Esophagus (tissue), 2 donors: ENCODE results near the gene PAM. TPM values are rescaled to one million over a fixed set of nuclear protein-coding genes. Genes with fewer than 3 reads are reported as not detected.

Experiments used
- H3K27ac ChIP-seq, 2 donors: one replicate each; pipeline ENCODE4 v1.5.1; 2013; ENCODE audit warnings: low read depth in 2 of 2, mild to moderate bottlenecking in 2 of 2, inconsistent platforms in 1 of 2, low read length in 1 of 2, moderate library complexity in 1 of 2
- H3K27me3 ChIP-seq, 2 donors: one replicate each; pipeline ENCODE4 v1.6.1; 2013; ENCODE audit warnings: low read length in 2 of 2, control low read depth in 1 of 2, mild to moderate bottlenecking in 1 of 2; ENCODE audit not compliant: insufficient read depth in 2 of 2, control insufficient read depth in 1 of 2
- H3K36me3 ChIP-seq, 2 donors: one replicate each; pipeline ENCODE4 v1.6.1; 2013; ENCODE audit warnings: low read length in 1 of 2; ENCODE audit not compliant: control insufficient read depth in 2 of 2, insufficient read depth in 2 of 2
- H3K4me1 ChIP-seq, 2 donors: one replicate each; pipeline ENCODE4 v1.6.1; 2013; ENCODE audit warnings: low read length in 1 of 2; ENCODE audit not compliant: control insufficient read depth in 2 of 2, insufficient read depth in 2 of 2
- H3K4me3 ChIP-seq, 2 donors: one replicate each; pipeline ENCODE4 v1.5.1; 2013; ENCODE audit warnings: low read length in 2 of 2, mild to moderate bottlenecking in 2 of 2, low read depth in 1 of 2, moderate library complexity in 1 of 2
- H3K9me3 ChIP-seq, 2 donors: one replicate each; pipeline ENCODE4 v1.6.1; 2013; ENCODE audit warnings: mild to moderate bottlenecking in 2 of 2, low read depth in 1 of 2, low read length in 1 of 2, moderate library complexity in 1 of 2; ENCODE audit not compliant: control insufficient read depth in 2 of 2, insufficient read depth in 1 of 2
- WGBS, 2 donors: extraction: QIAGEN DNeasy Blood & Tissue Kit; methylation state at CpG; one replicate each; pipeline ENCODE4 v1.1.7; 2013; 5-methylcytosine and 5-hydroxymethylcytosine counted together
- polyA plus RNA-seq, 2 donors: library from polyadenylated mRNA; stranded (reverse); fragments of 200-250 nt; gene quantifications; one replicate each; pipeline ENCODE4 v1.2.3, GENCODE V29; 2013
- donor health status: healthy with polysubstance abuse.
- donor health status: Bipolar disorder and iron deficiency.

PAM gene
- polyA plus RNA-seq, 2 donors = 23.8 to 30.9 TPM

DNA sequence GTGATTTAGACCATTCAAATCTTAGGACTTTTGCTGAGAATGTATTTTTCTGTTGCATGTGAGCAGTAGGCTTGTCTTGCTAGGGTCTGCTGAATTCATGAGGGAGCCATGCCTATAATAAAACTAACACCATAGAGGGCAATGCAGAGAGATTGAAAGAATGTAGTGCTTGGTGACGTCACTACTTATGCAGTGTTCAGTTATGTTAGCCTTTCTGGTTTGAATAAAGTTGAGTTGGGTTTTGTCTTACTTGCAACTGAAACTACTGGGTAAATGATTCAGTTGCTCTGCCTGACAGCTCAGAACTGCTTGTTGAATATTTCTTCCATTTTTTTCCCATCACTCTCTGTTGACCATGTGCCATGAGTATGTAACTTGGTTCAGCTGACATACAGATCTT is 114.1 kb downstream of the PAM start:
- no peak overlapping the region for H3K4me3 ChIP-seq
- no peaks in the 10 kb centered on the region for H3K36me3 ChIP-seq
- no peaks in the 10 kb centered on the region for H3K27me3 ChIP-seq
- 92 to 97% methylated on average over 1 of the region's 1 CpG for WGBS, 2 donors
- no peaks in the 10 kb centered on the region for H3K4me1 ChIP-seq
- H3K9me3 ChIP-seq = no peaks in the 10 kb centered on the region
- no peak overlapping the region for H3K27ac ChIP-seq

DNA sequence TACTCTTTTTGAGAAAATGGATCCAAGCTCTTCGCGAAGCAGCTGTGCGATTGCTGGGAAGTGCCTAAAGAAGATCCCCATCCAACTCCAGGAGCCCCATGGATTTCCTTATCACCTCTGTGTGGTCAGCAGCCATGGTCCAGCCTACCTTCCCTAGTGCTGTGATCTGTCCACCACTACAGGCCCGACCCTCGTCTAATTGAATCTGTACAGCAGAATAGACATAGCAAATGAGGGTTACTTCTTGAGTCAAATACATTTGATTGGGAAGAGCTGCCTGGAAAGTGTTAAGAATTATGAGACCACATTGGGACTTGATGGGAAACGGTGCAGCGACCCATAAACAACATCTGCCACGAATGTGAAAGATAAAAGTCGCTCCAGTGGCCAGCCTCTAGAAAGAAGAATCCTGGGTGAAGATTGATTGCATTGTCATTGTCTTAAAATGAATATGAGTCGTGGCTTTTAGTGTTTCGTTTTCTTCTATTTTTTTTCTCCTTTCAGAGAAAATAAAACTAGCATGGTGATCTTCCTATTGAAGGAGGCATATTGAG is 118.4 kb downstream of the PAM start:
- Histone ChIP-seq H3K27me3 (no peaks in the 10 kb centered on the region), H3K36me3 (no peaks in the 10 kb centered on the region), H3K4me3 (no peak overlapping the region), H3K27ac (no peak overlapping the region), H3K9me3 (no peaks in the 10 kb centered on the region), H3K4me1 (no peaks in the 10 kb centered on the region)
- 90% methylated on average over 11 of the region's 11 CpGs for WGBS, 2 donors

DNA sequence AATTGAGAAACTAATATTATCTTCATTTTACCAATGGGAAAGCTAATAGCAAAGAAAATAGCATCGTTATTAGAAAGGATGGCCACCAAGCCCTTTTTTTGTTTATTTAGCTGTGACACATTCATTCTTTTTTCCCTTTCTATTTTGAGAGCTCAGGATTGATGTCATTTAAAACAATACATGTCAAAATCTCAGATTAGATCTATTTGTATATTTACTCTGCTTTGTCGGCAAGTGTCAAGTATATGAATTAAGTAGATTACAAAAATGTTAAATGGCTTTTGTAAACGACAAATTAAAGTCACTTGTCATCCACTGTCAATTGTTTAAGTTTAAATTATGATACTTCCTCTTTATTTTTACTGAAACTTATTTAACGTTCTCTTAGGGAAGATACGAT is 118.9 kb downstream of the PAM start:
- WGBS, 2 donors = 60 to 71% methylated on average over 5 of the region's 5 CpGs
- Histone ChIP-seq H3K27ac (no peak overlapping the region), H3K36me3 (no peaks in the 10 kb centered on the region), H3K4me3 (no peak overlapping the region), H3K9me3 (no peaks in the 10 kb centered on the region), H3K27me3 (no peaks in the 10 kb centered on the region), H3K4me1 (no peaks in the 10 kb centered on the region)

DNA sequence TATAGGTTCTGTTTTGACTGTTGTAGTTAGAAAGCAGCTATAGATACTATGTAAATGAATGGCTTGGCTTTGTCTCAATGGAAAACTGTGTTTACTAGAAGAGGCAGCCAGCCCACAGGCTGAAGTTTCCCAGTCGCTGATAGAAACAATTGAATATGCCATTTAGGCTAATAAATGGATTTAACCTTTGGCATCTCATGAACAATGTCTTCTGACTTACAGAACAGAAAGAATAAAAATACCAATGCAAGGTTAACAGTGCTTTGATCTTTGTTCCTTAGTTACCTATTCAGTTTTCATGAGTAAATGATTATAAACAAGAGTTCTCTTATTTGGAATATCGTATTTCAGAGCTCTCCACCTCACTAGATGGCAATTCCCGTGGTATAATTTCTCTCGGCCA is 120.6 kb downstream of the PAM start:
- Histone ChIP-seq H3K9me3 (no peaks in the 10 kb centered on the region), H3K27me3 (no peaks in the 10 kb centered on the region), H3K4me1 (no peaks in the 10 kb centered on the region), H3K27ac (no peak overlapping the region), H3K36me3 (no peaks in the 10 kb centered on the region), H3K4me3 (no peak overlapping the region)
- 57 to 64% methylated on average over 4 of the region's 4 CpGs for WGBS, 2 donors

DNA sequence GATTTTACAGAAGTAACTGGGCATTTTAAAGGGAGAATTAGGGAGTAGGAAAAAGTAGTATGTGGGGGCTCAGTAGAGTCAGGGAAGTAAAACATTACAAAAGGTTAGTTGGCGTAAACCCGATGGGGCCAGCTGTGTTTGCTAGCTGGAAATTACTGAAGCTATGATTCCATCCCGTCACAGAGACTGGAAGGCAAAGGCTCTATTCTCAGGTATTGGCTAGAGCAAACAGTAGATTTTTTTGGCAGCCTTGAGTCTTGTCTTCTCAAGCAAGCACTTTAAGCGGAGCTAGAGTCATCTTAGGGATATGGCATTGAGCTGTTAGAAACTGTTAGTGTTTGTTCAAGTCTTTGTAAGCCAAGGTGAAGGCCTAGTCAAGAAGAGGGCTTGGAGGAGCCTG is 121.5 kb downstream of the PAM start:
- Histone ChIP-seq H3K9me3 (no peaks in the 10 kb centered on the region), H3K4me3 (no peak overlapping the region), H3K27ac (no peak overlapping the region), H3K27me3 (no peaks in the 10 kb centered on the region), H3K4me1 (no peaks in the 10 kb centered on the region), H3K36me3 (no peaks in the 10 kb centered on the region)
- 91 to 93% methylated on average over 4 of the region's 4 CpGs for WGBS, 2 donors

DNA sequence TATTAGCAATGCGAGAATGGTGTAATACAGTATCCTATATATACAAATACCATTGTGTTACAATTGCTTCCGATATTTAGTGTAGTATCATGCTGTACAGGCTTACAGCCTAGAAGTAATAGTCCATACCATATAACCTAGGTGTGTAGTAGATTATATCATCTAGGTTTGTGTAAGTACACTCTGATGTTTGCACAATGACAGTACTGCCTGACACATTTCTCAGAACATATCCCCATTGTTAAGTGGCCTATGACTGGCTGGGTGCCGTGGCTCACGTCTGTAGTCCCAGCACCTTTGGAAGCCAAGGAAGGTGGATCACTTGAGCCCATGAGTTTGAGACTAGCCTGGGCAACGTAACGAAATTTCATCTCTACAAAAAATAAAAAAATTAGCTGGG is 124.6 kb downstream of the PAM start:
- WGBS, 2 donors = 91 to 95% methylated on average over 6 of the region's 6 CpGs
- H3K36me3 ChIP-seq = no peaks in the 10 kb centered on the region
- no peaks in the 10 kb centered on the region for H3K9me3 ChIP-seq
- no peak overlapping the region for H3K4me3 ChIP-seq
- H3K4me1 ChIP-seq = no peaks in the 10 kb centered on the region
- H3K27ac ChIP-seq = no peak overlapping the region
- H3K27me3 ChIP-seq = no peaks in the 10 kb centered on the region

DNA sequence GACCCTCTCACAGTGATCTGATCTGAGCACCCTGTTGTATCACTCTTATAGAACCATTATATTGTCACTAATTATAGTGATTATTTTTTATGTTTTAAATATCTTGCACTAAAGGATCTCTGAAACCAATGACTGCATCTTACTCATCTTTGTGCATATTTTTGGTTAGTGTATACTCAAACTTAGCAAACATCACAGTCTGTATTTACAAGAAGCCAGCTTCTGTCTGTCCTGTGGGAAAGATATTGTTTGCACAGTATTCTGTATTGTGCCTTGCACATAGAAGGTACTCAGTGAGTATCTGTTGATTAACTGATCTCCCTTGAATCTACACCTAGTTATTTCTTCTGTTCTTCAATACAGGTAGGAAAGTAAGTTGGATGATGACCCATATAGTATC is 131.5 kb downstream of the PAM start:
- H3K27ac ChIP-seq = no peak overlapping the region
- no peaks in the 10 kb centered on the region for H3K27me3 ChIP-seq

DNA sequence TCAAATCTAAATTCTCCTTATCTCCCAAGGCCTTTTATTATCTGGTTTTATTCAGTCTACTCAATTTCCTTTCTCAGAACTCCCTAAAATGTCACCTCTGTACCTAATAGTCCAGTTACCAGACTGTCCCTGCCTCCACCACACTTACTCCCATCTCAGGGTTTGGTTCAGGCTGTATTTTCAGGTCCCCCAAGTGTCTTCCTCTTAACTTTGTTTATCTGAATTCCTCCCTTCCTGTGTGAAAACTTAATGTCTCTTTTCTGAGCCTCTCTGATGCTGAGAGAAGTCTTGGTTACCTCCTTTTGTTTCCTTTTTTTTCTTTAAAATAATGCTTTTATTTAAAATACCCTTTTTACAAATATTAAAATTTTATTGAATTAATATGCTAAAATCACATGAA is 133.4 kb downstream of the PAM start:
- Histone ChIP-seq H3K4me1 (no peaks in the 10 kb centered on the region), H3K4me3 (no peak overlapping the region), H3K27ac (no peak overlapping the region), H3K9me3 (no peaks in the 10 kb centered on the region), H3K36me3 (no peaks in the 10 kb centered on the region), H3K27me3 (no peaks in the 10 kb centered on the region)

More for the DNA sequence above, 131.5 kb downstream of the PAM start:
- Histone ChIP-seq H3K4me1 (no peaks in the 10 kb centered on the region), H3K4me3 (no peak overlapping the region), H3K9me3 (no peaks in the 10 kb centered on the region), H3K36me3 (no peaks in the 10 kb centered on the region)

DNA sequence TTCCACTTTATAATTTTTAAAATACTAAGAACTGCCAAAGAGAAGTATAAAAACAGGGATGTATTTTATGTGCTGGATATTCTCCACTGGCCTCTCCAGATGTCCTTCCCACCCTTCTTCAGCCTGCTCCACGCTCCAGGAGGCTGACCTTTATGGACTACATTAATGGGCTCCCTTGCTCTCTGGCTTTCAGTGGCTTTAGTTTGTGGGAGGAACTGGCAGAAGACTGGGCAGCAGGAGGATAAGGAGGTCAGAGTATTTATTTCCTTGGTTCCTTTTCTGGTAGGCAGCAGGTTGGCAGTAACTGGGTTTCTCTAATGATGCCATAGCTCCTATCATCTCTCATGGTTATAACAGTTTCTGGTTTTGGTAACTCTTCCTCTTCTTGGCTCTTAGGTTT is 133.9 kb downstream of the PAM start:
- no peaks in the 10 kb centered on the region for H3K9me3 ChIP-seq
- no peak overlapping the region for H3K27ac ChIP-seq
- H3K4me3 ChIP-seq = no peak overlapping the region
- 81 to 83% methylated on average over 1 of the region's 1 CpG for WGBS, 2 donors
- H3K36me3 ChIP-seq = no peaks in the 10 kb centered on the region
- no peaks in the 10 kb centered on the region for H3K27me3 ChIP-seq
- no peaks in the 10 kb centered on the region for H3K4me1 ChIP-seq

DNA sequence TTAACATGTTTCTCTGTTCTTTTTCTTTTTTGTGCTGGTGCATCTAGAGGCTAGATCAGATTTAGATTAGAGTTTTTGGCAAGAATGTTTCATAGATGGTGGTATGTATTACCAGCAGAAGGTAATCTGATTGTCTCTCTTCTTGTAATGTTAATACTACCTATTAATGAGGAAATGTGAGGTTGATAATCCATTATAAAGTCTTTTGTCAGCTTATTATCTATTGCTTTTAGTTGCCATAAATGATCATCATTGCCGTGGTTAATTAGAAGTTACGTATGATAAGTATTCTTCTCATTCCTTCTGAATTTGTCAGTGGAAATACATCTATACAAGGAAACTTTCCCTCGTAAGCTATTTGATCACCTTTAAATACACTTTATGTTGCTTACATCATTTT is 135.0 kb downstream of the PAM start:
- no peaks in the 10 kb centered on the region for H3K4me1 ChIP-seq
- H3K27ac ChIP-seq = no peak overlapping the region
- no peaks in the 10 kb centered on the region for H3K36me3 ChIP-seq
- no peak overlapping the region for H3K4me3 ChIP-seq
- WGBS, 2 donors = 95 to 98% methylated on average over 3 of the region's 3 CpGs
- H3K27me3 ChIP-seq = no peaks in the 10 kb centered on the region
- H3K9me3 ChIP-seq = no peaks in the 10 kb centered on the region
